Smooth muscle cell (in vitro differentiated cells): ENCODE results near the gene PLK3. TPM values are rescaled to one million over a fixed set of nuclear protein-coding genes. Genes with fewer than 3 reads are reported as not detected.

ENCODE experiments used
- DNase-seq: peaks from one replicate; lab custom pipeline; 2025; ENCODE audit not compliant: unreplicated experiment; lab: John Stamatoyannopoulos, UW
- H2AFZ ChIP-seq: fragments of 200-600 bp; sonication (generic); 2 replicates; pipeline ENCODE4 v1.6.0; 2016; ENCODE audit warnings: antibody characterized with exemption, low read depth, mild to moderate bottlenecking
- H3F3A ChIP-seq: fragments of 200-600 bp; sonication (generic); 2 replicates; pipeline ENCODE4 v1.6.0; 2017; ENCODE audit warnings: antibody characterized with exemption, low read depth
- H3K27ac ChIP-seq: fragments of 200-600 bp; sonication (generic); 2 replicates; pipeline ENCODE4 v1.5.1; 2016; ENCODE audit warnings: low read depth, mild to moderate bottlenecking
- H3K27me3 ChIP-seq: fragments of 200-600 bp; sonication (generic); 2 replicates; pipeline ENCODE4 v1.6.1; 2016; ENCODE audit warnings: low read depth, mild to moderate bottlenecking
- H3K36me3 ChIP-seq: fragments of 200-600 bp; sonication (generic); 2 replicates; pipeline ENCODE4 v1.5.1; 2016; ENCODE audit warnings: low read depth
- H3K4me1 ChIP-seq: fragments of 200-600 bp; sonication (generic); 2 replicates; pipeline ENCODE4 v1.5.1; 2016; ENCODE audit warnings: low read depth
- H3K4me2 ChIP-seq: fragments of 200-600 bp; sonication (generic); 2 replicates; pipeline ENCODE4 v1.6.0; 2016; ENCODE audit warnings: mild to moderate bottlenecking
- H3K4me3 ChIP-seq: fragments of 200-600 bp; sonication (generic); 2 replicates; pipeline ENCODE4 v1.5.1; 2016; ENCODE audit warnings: mild to moderate bottlenecking
- H3K79me2 ChIP-seq: fragments of 200-600 bp; sonication (generic); 2 replicates; pipeline ENCODE4 v1.6.0; 2016; ENCODE audit warnings: low read depth, mild to moderate bottlenecking
- H3K9ac ChIP-seq: fragments of 200-600 bp; sonication (generic); 2 replicates; pipeline ENCODE4 v1.6.0; 2016; ENCODE audit warnings: low read depth
- H3K9me3 ChIP-seq: fragments of 200-600 bp; sonication (generic); replicated peaks from 2 replicates; pipeline ENCODE4 v1.5.1; 2016; ENCODE audit warnings: low read depth
- H4K20me1 ChIP-seq: fragments of 200-600 bp; sonication (generic); 2 replicates; pipeline ENCODE4 v1.6.0; 2016; ENCODE audit warnings: low read depth
- WGBS: methylation state at CpG from one replicate; pipeline ENCODE4 v1.1.7; 2016; ENCODE audit warnings: low lambda C conversion rate; 5-methylcytosine and 5-hydroxymethylcytosine counted together
- polyA plus RNA-seq: library from polyadenylated mRNA; unstranded; fragments of >200 nt; fragmentation: Nextera tagmentation; extraction: Ambion mirVana; gene quantifications from 2 replicates; pipeline ENCODE4 v1.2.1, GENCODE V29; 2016
- total RNA-seq: library from RNA; depleted of rRNA; stranded (reverse); fragments of >200 nt; gene quantifications from 2 replicates; pipeline ENCODE4 v1.2.3, GENCODE V29; 2014
- TF ChIP-seq, protein P1 (sequence below): fragments of 200-600 bp; sonication (generic); IDR thresholded peaks from 2 replicates; pipeline ENCODE4 v1.5.1; 2017; ENCODE audit warnings: borderline replicate concordance, mild to moderate bottlenecking, antibody characterized with exemption; ENCODE audit not compliant: insufficient read depth, poor library complexity, severe bottlenecking

Gene PLK3
- total and polyA plus RNA-seq, 2 experiments from 2014 or later = 39.7 to 42.0 TPM

GRCh38 chr1:44778705-44779576, 21.2 kb upstream of the PLK3 start:
- TF ChIP-seq, protein P1, sequence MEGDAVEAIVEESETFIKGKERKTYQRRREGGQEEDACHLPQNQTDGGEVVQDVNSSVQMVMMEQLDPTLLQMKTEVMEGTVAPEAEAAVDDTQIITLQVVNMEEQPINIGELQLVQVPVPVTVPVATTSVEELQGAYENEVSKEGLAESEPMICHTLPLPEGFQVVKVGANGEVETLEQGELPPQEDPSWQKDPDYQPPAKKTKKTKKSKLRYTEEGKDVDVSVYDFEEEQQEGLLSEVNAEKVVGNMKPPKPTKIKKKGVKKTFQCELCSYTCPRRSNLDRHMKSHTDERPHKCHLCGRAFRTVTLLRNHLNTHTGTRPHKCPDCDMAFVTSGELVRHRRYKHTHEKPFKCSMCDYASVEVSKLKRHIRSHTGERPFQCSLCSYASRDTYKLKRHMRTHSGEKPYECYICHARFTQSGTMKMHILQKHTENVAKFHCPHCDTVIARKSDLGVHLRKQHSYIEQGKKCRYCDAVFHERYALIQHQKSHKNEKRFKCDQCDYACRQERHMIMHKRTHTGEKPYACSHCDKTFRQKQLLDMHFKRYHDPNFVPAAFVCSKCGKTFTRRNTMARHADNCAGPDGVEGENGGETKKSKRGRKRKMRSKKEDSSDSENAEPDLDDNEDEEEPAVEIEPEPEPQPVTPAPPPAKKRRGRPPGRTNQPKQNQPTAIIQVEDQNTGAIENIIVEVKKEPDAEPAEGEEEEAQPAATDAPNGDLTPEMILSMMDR = no peak
- Histone ChIP-seq H3K79me2 (peaks cover 32% of the 10 kb centered on the region), H3F3A (peaks cover 22% of the 10 kb centered on the region), H3K4me2 (no peak overlapping the region), H3K27ac (no peak overlapping the region), H3K4me1 (peaks cover 17% of the 10 kb centered on the region), H4K20me1 (peaks cover 52% of the 10 kb centered on the region), H3K27me3 (no peaks in the 10 kb centered on the region), H3K4me3 (no peak overlapping the region), H3K9me3 (no peaks in the 10 kb centered on the region), H2AFZ (no peak overlapping the region), H3K9ac (no peak overlapping the region), H3K36me3 (no peaks in the 10 kb centered on the region)
- no peak for DNase-seq
- WGBS = 100% methylated on average over 6 of the region's 6 CpGs

DNA sequence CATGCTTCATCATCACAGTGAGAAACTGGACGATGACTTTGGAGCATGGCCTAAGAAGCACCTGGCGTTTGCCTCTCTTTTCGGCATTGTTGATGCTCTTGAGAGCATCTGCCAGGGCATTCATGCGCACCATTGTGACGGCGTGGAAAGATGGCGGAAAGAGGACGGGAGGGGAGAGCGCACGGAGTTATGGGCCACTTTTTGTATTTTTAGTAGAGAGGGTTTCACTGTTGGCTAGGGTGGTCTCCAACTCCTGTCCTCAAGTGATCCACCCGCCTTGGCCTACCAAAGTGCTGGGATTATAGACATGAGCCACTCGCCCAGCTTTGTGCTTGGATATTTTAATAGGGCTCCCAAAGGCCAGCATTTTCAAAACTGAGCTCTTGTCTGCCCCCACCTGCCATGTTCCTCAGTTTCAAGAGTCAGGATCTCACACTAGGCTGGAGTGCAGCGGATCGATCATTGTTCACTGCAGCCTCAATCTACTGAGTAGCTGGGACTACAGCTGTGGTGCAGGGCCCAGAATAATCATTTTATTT, 19.5 kb upstream of the PLK3 start:
- H2AFZ ChIP-seq = no peak overlapping the region
- peaks cover 20% of the 10 kb centered on the region for H3K4me1 ChIP-seq
- 95% methylated on average over 14 of the region's 14 CpGs for WGBS
- TF ChIP-seq, protein P1 = no peak
- H4K20me1 ChIP-seq = peaks cover 52% of the 10 kb centered on the region
- peaks cover 29% of the 10 kb centered on the region for H3K79me2 ChIP-seq
- no peaks in the 10 kb centered on the region for H3K36me3 ChIP-seq
- no peaks in the 10 kb centered on the region for H3K9me3 ChIP-seq
- DNase-seq = no peak
- no peak overlapping the region for H3K4me2 ChIP-seq
- H3K9ac ChIP-seq = no peak overlapping the region
- no peak overlapping the region for H3K27ac ChIP-seq
- H3K27me3 ChIP-seq = no peaks in the 10 kb centered on the region
- H3K4me3 ChIP-seq = no peak overlapping the region
- peaks cover 28% of the 10 kb centered on the region for H3F3A ChIP-seq

DNA sequence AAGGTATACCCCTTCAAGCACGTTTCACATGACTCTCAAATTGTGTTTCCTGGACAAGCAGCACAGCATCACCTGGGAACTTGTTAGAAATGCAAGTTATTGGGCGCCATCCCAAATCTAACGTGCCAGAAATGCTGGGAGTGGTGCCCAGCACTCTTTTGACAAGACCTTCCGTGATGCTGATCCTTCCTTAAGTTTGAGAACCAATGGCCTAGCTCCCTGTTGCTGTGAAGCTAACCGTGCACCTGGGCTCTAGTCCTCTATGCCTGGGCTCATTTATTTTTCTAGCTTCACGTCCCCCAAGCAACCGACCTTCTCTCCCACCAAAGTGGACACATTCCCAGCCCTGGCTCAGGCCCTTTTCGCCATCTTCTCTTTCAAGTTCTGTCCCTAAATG, 16.5 kb upstream of the PLK3 start:
- no peaks in the 10 kb centered on the region for H3K27me3 ChIP-seq
- H3K27ac ChIP-seq = no peak overlapping the region
- peak overlapping the region; percentile 72 for H2AFZ ChIP-seq
- no peaks in the 10 kb centered on the region for H3K79me2 ChIP-seq
- H3K36me3 ChIP-seq = no peaks in the 10 kb centered on the region
- peak overlapping the region; percentile 53 for H3K4me3 ChIP-seq
- H4K20me1 ChIP-seq = peaks cover 23% of the 10 kb centered on the region
- H3K9me3 ChIP-seq = no peaks in the 10 kb centered on the region
- WGBS = 72% methylated on average over 8 of the region's 8 CpGs
- no peak overlapping the region for H3K9ac ChIP-seq
- DNase-seq = no peak
- peaks cover 12% of the 10 kb centered on the region for H3K4me1 ChIP-seq
- TF ChIP-seq, protein P1 = no peak
- H3F3A ChIP-seq = peaks cover 14% of the 10 kb centered on the region
- H3K4me2 ChIP-seq = peak overlapping the region; percentile 95
